ENCODE results near the gene WWP2.
"Not testable (repeated sequence)": the region's sequence is repeated elsewhere in the genome, so short reads cannot be mapped to it uniquely, and the experiment has no call there.

The WWP2 gene

DNA sequence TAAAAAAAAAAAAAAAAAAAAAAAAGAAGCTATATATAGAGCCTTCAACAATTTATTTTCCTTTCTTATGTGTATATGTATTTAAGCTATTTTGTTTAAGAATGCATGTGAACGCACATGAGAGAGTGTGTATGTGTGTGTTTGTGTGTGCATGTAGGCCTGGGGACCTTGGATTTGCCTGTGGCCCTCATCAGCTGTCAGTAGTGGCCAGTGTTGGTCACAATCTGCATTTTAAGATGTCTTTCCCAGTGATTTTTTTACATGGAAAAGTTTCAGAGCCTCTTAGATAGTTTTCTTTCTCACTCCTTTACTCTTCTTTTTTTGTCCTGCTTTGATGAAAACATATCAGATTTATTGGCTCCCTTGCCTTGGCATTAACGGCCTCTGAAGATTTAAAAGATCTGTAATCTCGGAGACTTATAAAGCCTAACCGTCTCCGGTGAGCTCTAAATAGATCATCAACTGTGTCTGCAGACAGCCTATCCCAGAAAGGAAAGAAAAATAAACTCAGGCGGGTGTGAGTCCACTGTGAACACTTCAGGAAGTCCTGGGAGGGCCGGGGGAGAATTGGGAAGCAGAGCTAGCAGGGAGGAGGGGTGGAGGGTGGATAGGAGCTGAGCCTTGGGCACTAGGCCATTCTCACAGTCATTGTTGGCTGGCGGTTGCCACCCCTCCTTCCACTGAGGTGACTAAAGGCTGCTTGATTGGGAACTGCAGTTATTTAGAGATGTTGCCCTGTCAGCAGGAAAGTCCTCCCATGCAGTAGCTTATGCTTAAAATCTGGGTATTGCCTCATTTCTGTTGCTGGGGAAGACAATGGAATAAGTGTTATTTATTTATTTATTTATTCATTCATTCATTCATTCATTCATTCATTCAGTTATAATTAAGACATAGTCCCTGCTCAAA, 86.8 kb downstream of the WWP2 start:
- no peaks in the 10 kb centered on the region for H3K36me3 ChIP-seq (ENCODE audit: insufficient read depth, low read length)
- peak overlapping the region; percentile 73 for H3K27ac ChIP-seq
- no peak for DNase-seq (ENCODE audit: low read depth, low spot score)

DNA sequence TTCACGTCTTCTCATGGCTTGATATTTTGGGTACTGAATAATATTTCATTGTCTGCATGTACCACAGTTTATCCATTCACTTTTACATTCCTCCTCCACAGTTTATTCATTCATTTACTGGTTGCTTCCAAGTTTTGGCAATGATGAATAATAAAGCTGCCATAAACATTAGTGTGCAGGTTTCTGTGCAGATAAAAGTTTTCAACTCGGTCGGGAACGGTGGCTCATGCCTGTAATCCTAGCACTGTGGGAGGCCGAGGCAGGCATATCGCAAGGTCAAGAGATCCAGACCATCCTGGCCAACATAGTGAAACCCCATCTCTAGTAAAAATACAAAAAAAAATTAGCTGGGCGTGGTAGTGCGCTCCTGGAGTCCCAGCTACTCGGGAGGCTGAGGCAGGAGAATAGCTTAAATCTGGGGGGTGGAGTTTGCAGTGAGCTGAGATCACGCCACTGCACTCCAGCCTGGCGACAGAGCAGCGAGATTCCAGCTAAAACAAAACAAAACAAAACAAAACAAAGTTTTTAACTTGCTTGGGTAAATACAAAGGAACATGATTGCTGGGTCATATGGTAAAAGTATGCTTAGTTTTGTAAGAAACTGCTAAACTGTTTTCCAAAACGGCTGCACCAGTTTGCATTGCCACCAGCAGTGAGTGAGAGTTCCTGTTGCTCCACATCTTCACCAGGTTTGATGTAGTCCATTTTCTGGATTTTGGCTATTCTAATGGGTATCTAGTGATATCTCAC, 89.5 kb downstream of the WWP2 start:
- DNase-seq (ENCODE audit: low read depth, low spot score) = no peak
- H3K9ac ChIP-seq (ENCODE audit: insufficient read length) = no peak overlapping the region
- H3K27ac ChIP-seq = no peak overlapping the region
- no peak overlapping the region for H3K4me3 ChIP-seq
- H3K9me3 ChIP-seq (ENCODE audit: low read depth, low read length) = no peaks in the 10 kb centered on the region
- no peaks in the 10 kb centered on the region for H3K36me3 ChIP-seq (ENCODE audit: insufficient read depth, low read length)
- TF ChIP-seq FOXP2 (optimal IDR thresholded peaks at IDR 0.05; ENCODE audit: control extremely low read depth, extremely low read length, insufficient read depth) (no peak), EZH2 (IDR thresholded peaks at IDR 0.05) (no peak), POLR2AphosphoS5 (IDR thresholded peaks at IDR 0.05; ENCODE audit: borderline replicate concordance, low read depth, low read length) (no peak)

More for the DNA sequence above, 86.8 kb downstream of the WWP2 start:
- Histone ChIP-seq H3K9me3 (ENCODE audit: low read depth, low read length) (no peaks in the 10 kb centered on the region), H3K9ac (ENCODE audit: insufficient read length) (no peak overlapping the region), H3K4me3 (no peak overlapping the region)
- no peak for TF ChIP-seq FOXP2 (optimal IDR thresholded peaks at IDR 0.05; ENCODE audit: control extremely low read depth, extremely low read length, insufficient read depth)
- no peak for TF ChIP-seq EZH2 (IDR thresholded peaks at IDR 0.05)
- no peak for TF ChIP-seq POLR2AphosphoS5 (IDR thresholded peaks at IDR 0.05; ENCODE audit: borderline replicate concordance, low read depth, low read length)

DNA sequence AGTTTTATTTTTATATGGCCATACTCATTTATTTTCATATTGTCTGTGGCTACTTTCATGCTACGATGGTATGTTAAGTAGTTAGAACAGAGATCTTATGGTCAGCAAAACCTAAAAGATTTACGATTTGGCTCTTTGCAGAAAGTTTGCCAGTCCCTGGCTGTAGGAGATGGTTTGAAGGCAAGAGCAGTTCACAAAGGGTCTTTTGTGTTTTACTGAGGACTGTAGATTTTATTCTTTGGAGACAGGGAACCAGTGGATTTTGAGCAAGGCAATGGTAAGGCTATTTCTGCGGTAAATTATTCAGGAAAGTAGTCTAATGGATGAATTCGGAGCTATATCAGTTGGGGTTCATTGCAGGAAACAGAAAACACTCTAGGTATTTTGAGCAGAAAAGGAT, 90.7 kb downstream of the WWP2 start:
- H3K36me3 ChIP-seq (ENCODE audit: insufficient read depth, low read length) = no peaks in the 10 kb centered on the region
- H3K9ac ChIP-seq (ENCODE audit: insufficient read length) = no peak overlapping the region
- no peak overlapping the region for H3K4me3 ChIP-seq
- TF ChIP-seq EZH2 (IDR thresholded peaks at IDR 0.05) (no peak), FOXP2 (optimal IDR thresholded peaks at IDR 0.05; ENCODE audit: control extremely low read depth, extremely low read length, insufficient read depth) (no peak), POLR2AphosphoS5 (IDR thresholded peaks at IDR 0.05; ENCODE audit: borderline replicate concordance, low read depth, low read length) (no peak)
- DNase-seq (ENCODE audit: low read depth, low spot score) = no peak
- no peak overlapping the region for H3K27ac ChIP-seq
- H3K9me3 ChIP-seq (ENCODE audit: low read depth, low read length) = no peaks in the 10 kb centered on the region

DNA sequence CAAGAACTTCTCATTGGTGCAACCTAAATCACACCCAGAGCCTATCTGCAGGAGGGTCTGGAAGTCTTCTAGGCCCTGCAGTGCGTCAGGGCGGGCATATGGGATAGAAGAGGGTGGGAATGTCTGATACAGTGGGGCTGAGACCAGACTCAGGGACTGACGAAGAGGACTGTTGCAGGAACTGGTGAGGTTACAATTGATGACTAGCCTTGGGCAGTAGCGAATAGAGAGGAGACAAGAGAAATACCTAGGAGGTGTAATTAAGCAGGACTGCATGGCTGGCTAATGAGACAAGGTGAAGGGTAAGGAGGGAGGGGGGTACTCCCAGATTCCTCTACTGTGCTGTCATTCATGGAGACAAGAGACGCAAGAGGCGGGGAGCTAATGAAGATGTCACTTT, 91.3 kb downstream of the WWP2 start:
- Histone ChIP-seq H3K36me3 (ENCODE audit: insufficient read depth, low read length) (no peaks in the 10 kb centered on the region), H3K27ac (no peak overlapping the region), H3K9me3 (ENCODE audit: low read depth, low read length) (no peaks in the 10 kb centered on the region), H3K9ac (ENCODE audit: insufficient read length) (no peak overlapping the region), H3K4me3 (no peak overlapping the region)
- no peak for DNase-seq (ENCODE audit: low read depth, low spot score)
- TF ChIP-seq FOXP2 (optimal IDR thresholded peaks at IDR 0.05; ENCODE audit: control extremely low read depth, extremely low read length, insufficient read depth) = no peak
- TF ChIP-seq EZH2 (IDR thresholded peaks at IDR 0.05) = no peak
- TF ChIP-seq POLR2AphosphoS5 (IDR thresholded peaks at IDR 0.05; ENCODE audit: borderline replicate concordance, low read depth, low read length) = no peak

DNA sequence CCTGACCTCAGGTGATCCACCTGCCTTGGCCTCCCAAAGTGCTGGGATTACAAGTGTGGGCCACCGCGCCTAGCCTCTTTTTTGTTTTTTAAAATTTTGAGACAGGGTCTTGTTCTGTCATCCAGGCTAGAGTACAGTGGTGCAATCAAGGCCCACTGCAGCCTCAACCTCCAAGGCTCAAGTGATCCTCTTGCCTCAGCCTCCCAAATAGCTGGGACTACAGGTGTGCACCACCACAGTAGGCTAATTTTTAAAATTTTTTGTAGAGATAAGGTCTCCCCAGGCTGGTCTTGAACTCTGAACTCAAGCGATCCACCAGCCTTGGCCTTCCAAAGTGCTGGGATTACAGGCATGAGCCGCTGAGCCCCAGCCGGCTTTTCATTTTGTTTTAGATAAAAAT, 92.6 kb downstream of the WWP2 start:
- H3K9ac ChIP-seq (ENCODE audit: insufficient read length); H3K27ac ChIP-seq; DNase-seq (ENCODE audit: low read depth, low spot score); H3K36me3 ChIP-seq (ENCODE audit: insufficient read depth, low read length); H3K9me3 ChIP-seq (ENCODE audit: low read depth, low read length); H3K4me3 ChIP-seq: not testable (repeated sequence)

DNA sequence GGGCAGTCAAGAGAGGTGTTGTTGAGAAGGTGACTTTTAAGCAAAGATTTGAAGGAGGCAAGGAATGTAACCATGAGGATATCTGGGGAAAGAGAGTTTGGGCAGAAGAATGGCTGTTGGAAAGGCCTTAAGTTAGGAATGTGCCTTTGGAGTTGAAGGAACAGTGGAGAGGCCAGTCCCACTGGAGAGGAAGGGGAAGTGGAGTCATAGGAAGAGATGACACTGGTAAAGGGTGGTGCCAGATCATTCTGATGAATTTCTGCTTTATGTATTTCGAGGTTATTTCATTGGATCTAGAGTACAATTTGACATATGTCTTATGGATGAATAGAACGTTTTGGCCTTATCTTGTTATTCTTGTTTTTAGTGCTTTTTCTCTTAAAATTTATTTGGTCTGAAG, 93.5 kb downstream of the WWP2 start:
- Histone ChIP-seq H3K9me3 (ENCODE audit: low read depth, low read length) (no peaks in the 10 kb centered on the region), H3K27ac (no peak overlapping the region), H3K9ac (ENCODE audit: insufficient read length) (no peak overlapping the region), H3K36me3 (ENCODE audit: insufficient read depth, low read length) (no peaks in the 10 kb centered on the region), H3K4me3 (no peak overlapping the region)
- no peak for DNase-seq (ENCODE audit: low read depth, low spot score)
- no peak for TF ChIP-seq EZH2 (IDR thresholded peaks at IDR 0.05)
- no peak for TF ChIP-seq FOXP2 (optimal IDR thresholded peaks at IDR 0.05; ENCODE audit: control extremely low read depth, extremely low read length, insufficient read depth)
- no peak for TF ChIP-seq POLR2AphosphoS5 (IDR thresholded peaks at IDR 0.05; ENCODE audit: borderline replicate concordance, low read depth, low read length)

DNA sequence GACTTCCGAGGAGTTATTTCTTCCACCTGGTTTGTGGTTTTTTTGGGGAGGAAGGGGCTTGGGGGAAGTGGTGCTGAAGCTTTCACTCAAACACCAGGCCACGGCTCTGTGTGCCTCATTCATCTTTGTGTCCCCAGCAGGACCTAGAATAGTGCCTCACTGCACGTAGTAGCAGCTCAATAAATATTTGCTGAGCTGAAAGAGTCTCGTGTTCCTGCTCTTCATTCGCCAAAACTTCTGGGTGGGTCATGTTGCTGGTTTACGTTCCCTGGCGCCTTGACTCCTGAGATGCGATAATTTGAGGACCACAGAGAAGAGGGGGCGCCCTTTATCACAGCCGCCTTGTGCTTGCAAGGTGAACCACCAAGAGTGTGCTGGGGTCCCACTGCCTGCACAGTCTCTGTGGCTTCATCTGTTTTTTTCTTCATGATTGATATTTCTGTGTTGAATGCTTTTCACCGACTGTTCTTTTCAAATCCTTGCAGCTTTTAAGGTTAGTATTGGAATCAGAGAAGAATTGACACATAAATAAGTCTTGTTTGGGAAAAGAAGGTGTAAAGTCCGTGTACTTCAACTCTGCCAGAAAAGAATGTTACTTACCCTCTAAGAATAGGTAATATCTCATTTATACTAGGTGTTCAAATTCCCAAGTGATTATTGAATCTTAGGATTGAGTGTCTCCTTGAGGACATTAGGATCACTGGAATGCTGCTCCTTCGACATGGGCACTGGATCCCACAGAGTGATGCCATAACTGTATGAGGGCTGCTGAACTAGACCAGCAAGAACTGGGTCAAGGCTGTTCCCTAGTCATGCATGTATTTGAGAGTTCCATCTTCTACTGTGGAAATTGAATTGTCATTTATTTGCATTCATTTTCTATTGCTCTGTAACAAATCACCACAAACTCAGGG, 96.3 kb downstream of the WWP2 start:
- Histone ChIP-seq H3K9me3 (ENCODE audit: low read depth, low read length) (no peaks in the 10 kb centered on the region), H3K27ac (no peak overlapping the region), H3K36me3 (ENCODE audit: insufficient read depth, low read length) (no peaks in the 10 kb centered on the region), H3K4me3 (no peak overlapping the region), H3K9ac (ENCODE audit: insufficient read length) (no peak overlapping the region)
- DNase-seq (ENCODE audit: low read depth, low spot score) = no peak
- TF ChIP-seq EZH2 (IDR thresholded peaks at IDR 0.05) (no peak), POLR2AphosphoS5 (IDR thresholded peaks at IDR 0.05; ENCODE audit: borderline replicate concordance, low read depth, low read length) (no peak), FOXP2 (optimal IDR thresholded peaks at IDR 0.05; ENCODE audit: control extremely low read depth, extremely low read length, insufficient read depth) (no peak)

Data from SK-N-MC (cell line).